HepG2 (cell line): ENCODE measurements around the gene IQCM. TPM values are rescaled to one million over a fixed set of nuclear protein-coding genes. Genes with fewer than 3 reads are reported as not detected.
A peak's percentile ranks its signal among the peaks of the same experiment; 100 is the strongest.

Experiments
- CREB1 ChIP-seq, 2 experiments: fragments of 450-650 bp in 1 of 2; IDR thresholded peaks; 2 replicates each; pipeline ENCODE4 v1.6.1; 2016 to 2017; ENCODE audit warnings: control low read depth in 1 of 2, mild to moderate bottlenecking in 1 of 2, missing compliant biosample characterization in 1 of 2, missing genetic modification characterization in 1 of 2
- CREM ChIP-seq, 2 experiments: sonication (generic) in 1 of 2; formaldehyde crosslinking in 1 of 2; IDR thresholded peaks; 2 replicates each; pipeline versions ENCODE4 v1.4.0 to v1.6.1; 2016 to 2020; ENCODE audit warnings: antibody characterized with exemption in 1 of 2, mild to moderate bottlenecking in 1 of 2, missing genetic modification reagents in 1 of 2
- FOXM1 ChIP-seq: sonication (generic); formaldehyde crosslinking; IDR thresholded peaks from 2 replicates; pipeline ENCODE4 v1.5.0; 2020; ENCODE audit warnings: missing genetic modification reagents
- IKZF1 ChIP-seq: fragments of 450-650 bp; IDR thresholded peaks from 2 replicates; pipeline ENCODE4 v1.7.1; 2016
- ISX ChIP-seq: sonication (generic); formaldehyde crosslinking; conservative IDR thresholded peaks from 2 replicates; pipeline ENCODE4 v1.5.0; 2020; ENCODE audit warnings: missing genetic modification reagents
- KAT7 ChIP-seq: IDR thresholded peaks from 2 replicates; pipeline ENCODE4 v1.6.1; 2018; ENCODE audit warnings: borderline replicate concordance, missing compliant biosample characterization
- KLF9 ChIP-seq: IDR thresholded peaks from 2 replicates; pipeline ENCODE4 v1.6.1; 2016; ENCODE audit warnings: low read depth
- MTF1 ChIP-seq: sonication (generic); formaldehyde crosslinking; IDR thresholded peaks from 2 replicates; pipeline ENCODE4 v1.5.0; 2020; ENCODE audit warnings: missing genetic modification reagents
- NAIF1 ChIP-seq: sonication (generic); formaldehyde crosslinking; IDR thresholded peaks from 2 replicates; pipeline ENCODE4 v1.5.0; 2020; ENCODE audit warnings: mild to moderate bottlenecking, missing genetic modification reagents, borderline replicate concordance
- RFXAP ChIP-seq: sonication (generic); formaldehyde crosslinking; IDR thresholded peaks from 2 replicates; pipeline ENCODE4 v1.4.0; 2020; ENCODE audit warnings: missing genetic modification reagents, borderline replicate concordance
- SIN3B ChIP-seq: fragments of 150-350 bp; IDR thresholded peaks from 2 replicates; pipeline ENCODE4 v1.6.1; 2014; ENCODE audit warnings: low read length
- ZNF567 ChIP-seq: sonication (generic); formaldehyde crosslinking; IDR thresholded peaks from 2 replicates; pipeline ENCODE4 v1.8.1; 2023; ENCODE audit warnings: mild to moderate bottlenecking, missing genetic modification reagents, borderline replicate concordance
- ZNF775 ChIP-seq: sonication (generic); formaldehyde crosslinking; IDR thresholded peaks from 2 replicates; pipeline ENCODE4 v1.4.0; 2020; ENCODE audit warnings: missing genetic modification reagents, mild to moderate bottlenecking, moderate library complexity, borderline replicate concordance
- ZNF780A ChIP-seq: sonication (generic); formaldehyde crosslinking; IDR thresholded peaks from 2 replicates; pipeline ENCODE4 v1.8.0; 2022; ENCODE audit warnings: mild to moderate bottlenecking, missing genetic modification reagents, moderate library complexity
- ZNF792 ChIP-seq: IDR thresholded peaks from 2 replicates; pipeline ENCODE4 v1.6.1; 2016
- polyA plus RNA-seq, 8 experiments: library from polyadenylated mRNA; depleted of rRNA in 3 of 8; stranded (reverse) in 7 of 8; unstranded in 1 of 8; fragments of >200 nt; fragmentation: Illumina TruSeq in 4 of 8; extraction: Trizol in 4 of 8; gene quantifications; 2 replicates each; pipeline versions ENCODE4 v1.2.1 to v1.2.3, GENCODE V29; 2011 to 2016; ENCODE audit warnings: low read depth in 4 of 8, missing spikeins in 1 of 8, mixed read lengths in 1 of 8; ENCODE audit not compliant: insufficient read depth in 1 of 8
- total RNA-seq, 5 experiments: library from RNA; depleted of rRNA; stranded (reverse); fragments of >200 nt; fragmentation: Illumina TruSeq; extraction: Trizol; gene quantifications; 2 replicates each; pipeline ENCODE4 v1.2.3, GENCODE V29; 2016; ENCODE audit warnings: low read depth in 1 of 5
- TF ChIP-seq, protein P1 (sequence below): sonication (generic); formaldehyde crosslinking; IDR thresholded peaks from 2 replicates; pipeline ENCODE4 v1.4.0; 2020; ENCODE audit warnings: mild to moderate bottlenecking, low read depth, missing genetic modification reagents
- TF ChIP-seq, protein P2 (sequence below), 2 experiments: sonication (generic) in 1 of 2; formaldehyde crosslinking in 1 of 2; IDR thresholded peaks; 2 replicates each; pipeline versions ENCODE4 v1.4.0 to v1.6.1; 2018 to 2020; ENCODE audit warnings: missing genetic modification reagents in 2 of 2, borderline replicate concordance in 1 of 2, low read depth in 1 of 2, mild to moderate bottlenecking in 1 of 2, missing biosample characterization in 1 of 2
- TF ChIP-seq, protein P3 (sequence below): sonication (generic); formaldehyde crosslinking; IDR thresholded peaks from 2 replicates; pipeline ENCODE4 v1.4.0; 2020; ENCODE audit warnings: missing genetic modification reagents
- TF ChIP-seq, protein P4 (sequence below): sonication (generic); formaldehyde crosslinking; IDR thresholded peaks from 2 replicates; pipeline ENCODE4 v1.4.0; 2020; ENCODE audit warnings: missing genetic modification reagents, mild to moderate bottlenecking, borderline replicate concordance
- TF ChIP-seq, protein P5 (sequence below): sonication (generic); formaldehyde crosslinking; IDR thresholded peaks from 2 replicates; pipeline ENCODE4 v1.4.0; 2020; ENCODE audit warnings: missing genetic modification reagents

IQCM gene
- total and polyA plus RNA-seq, 2 of the 13 experiments (the other 11 are each of a cell fraction or from before 2014, with no cell fraction given) = not detected

DNA sequence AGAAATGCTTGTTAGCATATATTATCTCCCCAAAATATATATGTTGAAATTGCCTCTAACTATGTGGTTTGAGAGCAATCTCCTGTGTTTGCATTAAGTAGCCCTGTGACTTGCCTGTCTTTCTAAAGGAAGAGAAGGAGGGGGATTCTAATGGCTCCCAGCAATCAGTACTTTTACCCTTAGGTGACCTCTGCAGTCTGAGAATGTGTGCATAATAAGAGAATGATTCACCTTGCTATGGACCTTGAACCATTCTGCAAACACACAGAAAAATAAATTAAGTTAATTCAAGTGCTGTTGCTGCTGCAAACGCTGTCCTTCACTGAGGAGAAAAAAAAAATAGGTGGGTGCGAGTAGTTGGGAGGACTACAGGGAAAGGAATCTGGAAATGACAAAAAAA is 322.2 kb downstream of the IQCM start (continued):
- TF ChIP-seq, protein P1, sequence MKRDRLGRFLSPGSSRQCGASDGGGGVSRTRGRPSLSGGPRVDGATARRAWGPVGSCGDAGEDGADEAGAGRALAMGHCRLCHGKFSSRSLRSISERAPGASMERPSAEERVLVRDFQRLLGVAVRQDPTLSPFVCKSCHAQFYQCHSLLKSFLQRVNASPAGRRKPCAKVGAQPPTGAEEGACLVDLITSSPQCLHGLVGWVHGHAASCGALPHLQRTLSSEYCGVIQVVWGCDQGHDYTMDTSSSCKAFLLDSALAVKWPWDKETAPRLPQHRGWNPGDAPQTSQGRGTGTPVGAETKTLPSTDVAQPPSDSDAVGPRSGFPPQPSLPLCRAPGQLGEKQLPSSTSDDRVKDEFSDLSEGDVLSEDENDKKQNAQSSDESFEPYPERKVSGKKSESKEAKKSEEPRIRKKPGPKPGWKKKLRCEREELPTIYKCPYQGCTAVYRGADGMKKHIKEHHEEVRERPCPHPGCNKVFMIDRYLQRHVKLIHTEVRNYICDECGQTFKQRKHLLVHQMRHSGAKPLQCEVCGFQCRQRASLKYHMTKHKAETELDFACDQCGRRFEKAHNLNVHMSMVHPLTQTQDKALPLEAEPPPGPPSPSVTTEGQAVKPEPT (CRISPR knock-in tag) = no peak
- no peak for TF ChIP-seq IKZF1
- TF ChIP-seq ZNF780A = no peak
- TF ChIP-seq CREB1 (IDR thresholded peaks at IDR 0.05) = no peak
- TF ChIP-seq CREB1 (CRISPR knock-in tag; IDR thresholded peaks at IDR 0.05) = 0 out of 2 replicates have a peak, but pooled peaks have one; percentile 23
- no peak for TF ChIP-seq MTF1 (CRISPR knock-in tag)
- TF ChIP-seq CREM (IDR thresholded peaks at IDR 0.05) = no peak
- TF ChIP-seq CREM (CRISPR knock-in tag; IDR thresholded peaks at IDR 0.05) = no peak
- TF ChIP-seq, protein P2, sequence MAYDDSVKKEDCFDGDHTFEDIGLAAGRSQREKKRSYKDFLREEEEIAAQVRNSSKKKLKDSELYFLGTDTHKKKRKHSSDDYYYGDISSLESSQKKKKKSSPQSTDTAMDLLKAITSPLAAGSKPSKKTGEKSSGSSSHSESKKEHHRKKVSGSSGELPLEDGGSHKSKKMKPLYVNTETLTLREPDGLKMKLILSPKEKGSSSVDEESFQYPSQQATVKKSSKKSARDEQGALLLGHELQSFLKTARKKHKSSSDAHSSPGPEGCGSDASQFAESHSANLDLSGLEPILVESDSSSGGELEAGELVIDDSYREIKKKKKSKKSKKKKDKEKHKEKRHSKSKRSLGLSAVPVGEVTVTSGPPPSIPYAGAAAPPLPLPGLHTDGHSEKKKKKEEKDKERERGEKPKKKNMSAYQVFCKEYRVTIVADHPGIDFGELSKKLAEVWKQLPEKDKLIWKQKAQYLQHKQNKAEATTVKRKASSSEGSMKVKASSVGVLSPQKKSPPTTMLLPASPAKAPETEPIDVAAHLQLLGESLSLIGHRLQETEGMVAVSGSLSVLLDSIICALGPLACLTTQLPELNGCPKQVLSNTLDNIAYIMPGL (CRISPR knock-in tag; IDR thresholded peaks at IDR 0.05; ENCODE audit: borderline replicate concordance in 1 of 2, low read depth in 1 of 2) = no peak
- TF ChIP-seq KLF9 (CRISPR knock-in tag) = no peak
- TF ChIP-seq, protein P3, sequence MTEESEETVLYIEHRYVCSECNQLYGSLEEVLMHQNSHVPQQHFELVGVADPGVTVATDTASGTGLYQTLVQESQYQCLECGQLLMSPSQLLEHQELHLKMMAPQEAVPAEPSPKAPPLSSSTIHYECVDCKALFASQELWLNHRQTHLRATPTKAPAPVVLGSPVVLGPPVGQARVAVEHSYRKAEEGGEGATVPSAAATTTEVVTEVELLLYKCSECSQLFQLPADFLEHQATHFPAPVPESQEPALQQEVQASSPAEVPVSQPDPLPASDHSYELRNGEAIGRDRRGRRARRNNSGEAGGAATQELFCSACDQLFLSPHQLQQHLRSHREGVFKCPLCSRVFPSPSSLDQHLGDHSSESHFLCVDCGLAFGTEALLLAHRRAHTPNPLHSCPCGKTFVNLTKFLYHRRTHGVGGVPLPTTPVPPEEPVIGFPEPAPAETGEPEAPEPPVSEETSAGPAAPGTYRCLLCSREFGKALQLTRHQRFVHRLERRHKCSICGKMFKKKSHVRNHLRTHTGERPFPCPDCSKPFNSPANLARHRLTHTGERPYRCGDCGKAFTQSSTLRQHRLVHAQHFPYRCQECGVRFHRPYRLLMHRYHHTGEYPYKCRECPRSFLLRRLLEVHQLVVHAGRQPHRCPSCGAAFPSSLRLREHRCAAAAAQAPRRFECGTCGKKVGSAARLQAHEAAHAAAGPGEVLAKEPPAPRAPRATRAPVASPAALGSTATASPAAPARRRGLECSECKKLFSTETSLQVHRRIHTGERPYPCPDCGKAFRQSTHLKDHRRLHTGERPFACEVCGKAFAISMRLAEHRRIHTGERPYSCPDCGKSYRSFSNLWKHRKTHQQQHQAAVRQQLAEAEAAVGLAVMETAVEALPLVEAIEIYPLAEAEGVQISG (CRISPR knock-in tag) = no peak
- TF ChIP-seq, protein P4, sequence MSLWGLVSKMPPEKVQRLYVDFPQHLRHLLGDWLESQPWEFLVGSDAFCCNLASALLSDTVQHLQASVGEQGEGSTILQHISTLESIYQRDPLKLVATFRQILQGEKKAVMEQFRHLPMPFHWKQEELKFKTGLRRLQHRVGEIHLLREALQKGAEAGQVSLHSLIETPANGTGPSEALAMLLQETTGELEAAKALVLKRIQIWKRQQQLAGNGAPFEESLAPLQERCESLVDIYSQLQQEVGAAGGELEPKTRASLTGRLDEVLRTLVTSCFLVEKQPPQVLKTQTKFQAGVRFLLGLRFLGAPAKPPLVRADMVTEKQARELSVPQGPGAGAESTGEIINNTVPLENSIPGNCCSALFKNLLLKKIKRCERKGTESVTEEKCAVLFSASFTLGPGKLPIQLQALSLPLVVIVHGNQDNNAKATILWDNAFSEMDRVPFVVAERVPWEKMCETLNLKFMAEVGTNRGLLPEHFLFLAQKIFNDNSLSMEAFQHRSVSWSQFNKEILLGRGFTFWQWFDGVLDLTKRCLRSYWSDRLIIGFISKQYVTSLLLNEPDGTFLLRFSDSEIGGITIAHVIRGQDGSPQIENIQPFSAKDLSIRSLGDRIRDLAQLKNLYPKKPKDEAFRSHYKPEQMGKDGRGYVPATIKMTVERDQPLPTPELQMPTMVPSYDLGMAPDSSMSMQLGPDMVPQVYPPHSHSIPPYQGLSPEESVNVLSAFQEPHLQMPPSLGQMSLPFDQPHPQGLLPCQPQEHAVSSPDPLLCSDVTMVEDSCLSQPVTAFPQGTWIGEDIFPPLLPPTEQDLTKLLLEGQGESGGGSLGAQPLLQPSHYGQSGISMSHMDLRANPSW = no peak
- no peak for TF ChIP-seq SIN3B
- no peak for TF ChIP-seq ZNF792
- no peak for TF ChIP-seq NAIF1
- TF ChIP-seq ZNF567 (CRISPR knock-in tag) = no peak
- no peak for TF ChIP-seq KAT7 (CRISPR knock-in tag)
- TF ChIP-seq RFXAP (CRISPR knock-in tag) = no peak
- TF ChIP-seq, protein P5, sequence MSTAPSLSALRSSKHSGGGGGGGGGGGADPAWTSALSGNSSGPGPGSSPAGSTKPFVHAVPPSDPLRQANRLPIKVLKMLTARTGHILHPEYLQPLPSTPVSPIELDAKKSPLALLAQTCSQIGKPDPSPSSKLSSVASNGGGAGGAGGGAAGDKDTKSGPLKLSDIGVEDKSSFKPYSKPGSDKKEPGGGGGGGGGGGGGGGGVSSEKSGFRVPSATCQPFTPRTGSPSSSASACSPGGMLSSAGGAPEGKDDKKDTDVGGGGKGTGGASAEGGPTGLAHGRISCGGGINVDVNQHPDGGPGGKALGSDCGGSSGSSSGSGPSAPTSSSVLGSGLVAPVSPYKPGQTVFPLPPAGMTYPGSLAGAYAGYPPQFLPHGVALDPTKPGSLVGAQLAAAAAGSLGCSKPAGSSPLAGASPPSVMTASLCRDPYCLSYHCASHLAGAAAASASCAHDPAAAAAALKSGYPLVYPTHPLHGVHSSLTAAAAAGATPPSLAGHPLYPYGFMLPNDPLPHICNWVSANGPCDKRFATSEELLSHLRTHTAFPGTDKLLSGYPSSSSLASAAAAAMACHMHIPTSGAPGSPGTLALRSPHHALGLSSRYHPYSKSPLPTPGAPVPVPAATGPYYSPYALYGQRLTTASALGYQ (CRISPR knock-in tag) = no peak
- no peak for TF ChIP-seq FOXM1
- TF ChIP-seq ZNF775 (CRISPR knock-in tag) = no peak
- TF ChIP-seq ISX (CRISPR knock-in tag) = no peak
